ENCODE results near the gene INPP5A. TPM values are rescaled to one million over a fixed set of nuclear protein-coding genes. Genes with fewer than 3 reads are reported as not detected.
"Not testable (repeated sequence)": the region's sequence is repeated elsewhere in the genome, so short reads cannot be mapped to it uniquely, and the experiment has no call there.

The INPP5A gene
- total RNA-seq, 1 donor from 2014 or later, result 36.3 TPM

DNA sequence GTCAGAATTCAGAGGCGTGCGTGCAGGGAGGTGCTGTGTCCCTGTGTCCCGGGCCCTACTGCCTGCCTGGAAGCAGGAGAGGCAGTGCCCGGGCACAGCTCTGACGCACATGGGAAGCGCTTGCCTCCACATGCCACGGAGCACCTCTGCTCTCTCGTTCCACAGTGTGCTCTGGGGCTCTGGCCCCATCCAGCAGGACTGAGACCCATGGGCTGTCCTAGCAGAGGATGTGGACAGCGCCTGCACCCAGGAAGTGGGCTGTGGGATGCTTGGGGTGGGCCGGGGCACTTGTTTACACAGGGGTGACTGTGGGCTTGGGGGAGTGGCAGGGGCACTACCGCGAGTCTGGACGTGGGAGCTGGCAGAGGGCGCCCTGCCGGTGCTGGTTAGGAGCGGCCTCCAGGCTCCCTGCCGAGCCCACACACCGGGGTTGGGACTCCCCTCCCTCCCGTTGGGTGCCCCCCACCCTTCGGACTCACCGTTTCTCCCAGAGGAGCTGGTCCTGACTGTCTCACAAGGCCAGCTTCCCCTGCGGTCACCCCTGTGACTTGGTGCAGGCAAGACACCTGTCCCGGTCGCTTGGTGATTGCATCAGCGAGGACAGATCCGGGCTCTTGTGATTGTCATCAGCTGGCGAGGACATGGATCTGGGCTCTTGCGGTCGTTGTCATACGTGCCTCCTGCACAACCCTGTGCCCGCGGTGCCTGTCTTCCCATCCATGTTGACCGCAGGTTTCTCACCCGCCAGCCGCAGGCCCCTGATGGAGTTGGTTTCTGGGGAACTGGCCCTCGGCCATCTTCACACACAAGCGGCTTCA, 165.2 kb downstream of the INPP5A start:
- Mint-ChIP-seq H3K9me3 (ENCODE audit: unreplicated experiment) (peaks cover 6% of the 10 kb centered on the region), H3K27ac (ENCODE audit: unreplicated experiment) (no peak overlapping the region), H3K36me3 (ENCODE audit: unreplicated experiment) (peaks cover 13% of the 10 kb centered on the region), H3K4me3 (ENCODE audit: unreplicated experiment) (no peak overlapping the region), H3K4me1 (ENCODE audit: low read depth, unreplicated experiment) (peaks cover 4% of the 10 kb centered on the region), H3K27me3 (ENCODE audit: unreplicated experiment) (peaks cover 5% of the 10 kb centered on the region)
- no peak for DNase-seq
- TF ChIP-seq, protein P1, sequence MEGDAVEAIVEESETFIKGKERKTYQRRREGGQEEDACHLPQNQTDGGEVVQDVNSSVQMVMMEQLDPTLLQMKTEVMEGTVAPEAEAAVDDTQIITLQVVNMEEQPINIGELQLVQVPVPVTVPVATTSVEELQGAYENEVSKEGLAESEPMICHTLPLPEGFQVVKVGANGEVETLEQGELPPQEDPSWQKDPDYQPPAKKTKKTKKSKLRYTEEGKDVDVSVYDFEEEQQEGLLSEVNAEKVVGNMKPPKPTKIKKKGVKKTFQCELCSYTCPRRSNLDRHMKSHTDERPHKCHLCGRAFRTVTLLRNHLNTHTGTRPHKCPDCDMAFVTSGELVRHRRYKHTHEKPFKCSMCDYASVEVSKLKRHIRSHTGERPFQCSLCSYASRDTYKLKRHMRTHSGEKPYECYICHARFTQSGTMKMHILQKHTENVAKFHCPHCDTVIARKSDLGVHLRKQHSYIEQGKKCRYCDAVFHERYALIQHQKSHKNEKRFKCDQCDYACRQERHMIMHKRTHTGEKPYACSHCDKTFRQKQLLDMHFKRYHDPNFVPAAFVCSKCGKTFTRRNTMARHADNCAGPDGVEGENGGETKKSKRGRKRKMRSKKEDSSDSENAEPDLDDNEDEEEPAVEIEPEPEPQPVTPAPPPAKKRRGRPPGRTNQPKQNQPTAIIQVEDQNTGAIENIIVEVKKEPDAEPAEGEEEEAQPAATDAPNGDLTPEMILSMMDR (IDR thresholded peaks at IDR 0.05; ENCODE audit: partially characterized antibody, unreplicated experiment), result no peak

GRCh38 chr10:132703419-132704007, 165.9 kb downstream of the INPP5A start:
- H3K4me3 Mint-ChIP-seq (ENCODE audit: unreplicated experiment), result no peak overlapping the region
- peaks cover 6% of the 10 kb centered on the region for H3K9me3 Mint-ChIP-seq (ENCODE audit: unreplicated experiment)
- TF ChIP-seq, protein P1 (IDR thresholded peaks at IDR 0.05; ENCODE audit: partially characterized antibody, unreplicated experiment), result no peak
- peaks cover 3% of the 10 kb centered on the region for H3K27me3 Mint-ChIP-seq (ENCODE audit: unreplicated experiment)
- H3K27ac Mint-ChIP-seq (ENCODE audit: unreplicated experiment), result no peak overlapping the region
- peaks cover 4% of the 10 kb centered on the region for H3K4me1 Mint-ChIP-seq (ENCODE audit: low read depth, unreplicated experiment)
- H3K36me3 Mint-ChIP-seq (ENCODE audit: unreplicated experiment), result peaks cover 11% of the 10 kb centered on the region
- DNase-seq, result no peak

GRCh38 chr10:132704008-132704814, 166.6 kb downstream of the INPP5A start:
- no peak for DNase-seq
- Mint-ChIP-seq H3K36me3 (ENCODE audit: unreplicated experiment) (peaks cover 10% of the 10 kb centered on the region), H3K27me3 (ENCODE audit: unreplicated experiment) (peaks cover 2% of the 10 kb centered on the region), H3K9me3 (ENCODE audit: unreplicated experiment) (peaks cover 6% of the 10 kb centered on the region), H3K27ac (ENCODE audit: unreplicated experiment) (no peak overlapping the region), H3K4me3 (ENCODE audit: unreplicated experiment) (no peak overlapping the region), H3K4me1 (ENCODE audit: low read depth, unreplicated experiment) (peaks cover 4% of the 10 kb centered on the region)
- TF ChIP-seq, protein P1 (IDR thresholded peaks at IDR 0.05; ENCODE audit: partially characterized antibody, unreplicated experiment), result no peak

GRCh38 chr10:132704815-132705064, 167.2 kb downstream of the INPP5A start:
- H3K27me3 Mint-ChIP-seq (ENCODE audit: unreplicated experiment); H3K36me3 Mint-ChIP-seq (ENCODE audit: unreplicated experiment); H3K27ac Mint-ChIP-seq (ENCODE audit: unreplicated experiment); DNase-seq; H3K4me1 Mint-ChIP-seq (ENCODE audit: low read depth, unreplicated experiment); H3K4me3 Mint-ChIP-seq (ENCODE audit: unreplicated experiment); H3K9me3 Mint-ChIP-seq (ENCODE audit: unreplicated experiment): not testable (repeated sequence)

DNA sequence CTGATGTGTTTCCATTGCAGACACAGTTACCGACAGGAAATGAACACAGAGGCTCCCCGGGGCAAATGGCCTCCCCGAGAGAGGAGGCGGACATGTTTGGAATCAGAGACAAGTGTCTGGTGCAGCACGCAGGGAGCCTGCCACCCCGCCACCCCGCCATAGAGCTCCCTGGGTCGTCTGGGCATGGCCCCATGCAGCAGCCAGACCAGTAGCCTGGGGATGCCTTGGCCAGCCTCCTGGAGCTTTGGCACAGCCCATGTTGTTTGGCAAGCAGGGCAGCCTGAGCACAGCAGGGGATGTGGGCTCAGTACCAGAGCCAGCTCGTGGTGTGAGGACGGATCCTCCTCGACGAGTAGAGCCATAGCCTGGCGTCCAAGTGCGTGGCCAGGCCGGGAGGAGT, 167.6 kb downstream of the INPP5A start:
- Mint-ChIP-seq H3K4me3 (ENCODE audit: unreplicated experiment) (no peak overlapping the region), H3K27me3 (ENCODE audit: unreplicated experiment) (peaks cover 2% of the 10 kb centered on the region), H3K27ac (ENCODE audit: unreplicated experiment) (no peak overlapping the region), H3K36me3 (ENCODE audit: unreplicated experiment) (peaks cover 10% of the 10 kb centered on the region), H3K9me3 (ENCODE audit: unreplicated experiment) (peaks cover 6% of the 10 kb centered on the region), H3K4me1 (ENCODE audit: low read depth, unreplicated experiment) (peaks cover 4% of the 10 kb centered on the region)
- TF ChIP-seq, protein P1 (IDR thresholded peaks at IDR 0.05; ENCODE audit: partially characterized antibody, unreplicated experiment), result no peak
- no peak for DNase-seq
